WTC11 (cell line): ENCODE results near the gene LMO2. TPM values are rescaled to one million over a fixed set of nuclear protein-coding genes. Genes with fewer than 3 reads are reported as not detected.

ENCODE experiments used
- ATAC-seq: fragments of 200-7000 bp; cut with Tn5 transposase; 2 replicates; pipeline ENCODE4 v1.10.0; 2021; ENCODE audit warnings: mild to moderate bottlenecking, moderate library complexity
- CTCF ChIA-PET: fragments of 300-600 bp; sonication (Branson Sonifier 250); formaldehyde crosslinking; loops from one replicate; lab custom pipeline; 2021; ENCODE audit warnings: antibody characterized with exemption; lab: Charles Lee
- POLR2A ChIA-PET: fragments of 350-600 bp; sonication (Branson Sonifier 250); formaldehyde crosslinking; loops from one replicate; lab custom pipeline; 2021; ENCODE audit warnings: antibody characterized with exemption; lab: Charles Lee
- DNase-seq: peaks from one replicate; pipeline ENCODE4 v3.0.0; 2021; ENCODE audit warnings: low spot score
- H3K27ac Mint-ChIP-seq: 2 replicates; pipeline ENCODE4 v1.8.0; 2021; ENCODE audit warnings: mixed read lengths
- H3K27me3 Mint-ChIP-seq: 2 replicates; pipeline ENCODE4 v1.8.0; 2021; ENCODE audit warnings: low read depth, mild to moderate bottlenecking, moderate library complexity, mixed read lengths
- H3K36me3 Mint-ChIP-seq: 2 replicates; pipeline ENCODE4 v1.8.0; 2021; ENCODE audit warnings: mixed read lengths
- H3K4me1 Mint-ChIP-seq: 2 replicates; pipeline ENCODE4 v1.8.0; 2022; ENCODE audit warnings: mixed read lengths
- H3K4me3 Mint-ChIP-seq: 2 replicates; pipeline ENCODE4 v1.8.0; 2021; ENCODE audit warnings: mild to moderate bottlenecking, moderate library complexity, mixed read lengths
- H3K9me3 Mint-ChIP-seq: 2 replicates; pipeline ENCODE4 v1.8.0; 2021; ENCODE audit warnings: mixed read lengths
- AFF4 ChIP-seq: sonication (generic); formaldehyde crosslinking; IDR thresholded peaks from 2 replicates; pipeline ENCODE4 v1.8.1; 2023; ENCODE audit warnings: mild to moderate bottlenecking, missing genetic modification reagents, borderline replicate concordance
- CDX4 ChIP-seq: fragments of 250-450 bp; sonication (Bioruptor Pico); IDR thresholded peaks from 2 replicates; pipeline ENCODE4 v1.9.0; 2021; ENCODE audit warnings: moderate library complexity, mild to moderate bottlenecking, inconsistent platforms, borderline replicate concordance
- CREB1 ChIP-seq: sonication (generic); formaldehyde crosslinking; IDR thresholded peaks from 2 replicates; pipeline ENCODE4 v1.8.0; 2023; ENCODE audit warnings: mild to moderate bottlenecking, missing genetic modification reagents
- KAT7 ChIP-seq: sonication (generic); formaldehyde crosslinking; IDR thresholded peaks from 2 replicates; pipeline ENCODE4 v1.8.1; 2023; ENCODE audit warnings: missing genetic modification reagents, mild to moderate bottlenecking, borderline replicate concordance
- MYBL2 ChIP-seq: sonication (generic); formaldehyde crosslinking; IDR thresholded peaks from 2 replicates; pipeline ENCODE4 v1.8.1; 2023; ENCODE audit warnings: mild to moderate bottlenecking, moderate library complexity, missing genetic modification reagents
- NFYB ChIP-seq: sonication (generic); formaldehyde crosslinking; conservative IDR thresholded peaks from 2 replicates; pipeline ENCODE4 v1.8.0; 2022; ENCODE audit warnings: low read depth, missing genetic modification reagents
- SMAD4 ChIP-seq: sonication (generic); formaldehyde crosslinking; IDR thresholded peaks from 2 replicates; pipeline ENCODE4 v1.8.0; 2022; ENCODE audit warnings: mild to moderate bottlenecking, missing genetic modification reagents
- TEAD4 ChIP-seq: sonication (generic); formaldehyde crosslinking; IDR thresholded peaks from 2 replicates; pipeline ENCODE4 v1.8.0; 2022; ENCODE audit warnings: mild to moderate bottlenecking, missing genetic modification reagents
- TP53 ChIP-seq: sonication (generic); formaldehyde crosslinking; IDR thresholded peaks from 2 replicates; pipeline ENCODE4 v1.8.1; 2023; ENCODE audit warnings: mild to moderate bottlenecking, missing genetic modification reagents
- ZNF263 ChIP-seq: sonication (generic); formaldehyde crosslinking; IDR thresholded peaks from 2 replicates; pipeline ENCODE4 v1.8.1; 2022; ENCODE audit warnings: low read depth, mild to moderate bottlenecking, moderate library complexity, missing genetic modification reagents
- total RNA-seq: library from RNA; stranded (reverse); gene quantifications from 3 replicates; pipeline ENCODE4 v1.2.3, GENCODE V29; 2021
- TF ChIP-seq, protein P1 (sequence below): sonication (generic); formaldehyde crosslinking; IDR thresholded peaks from 2 replicates; pipeline ENCODE4 v1.8.0; 2022; ENCODE audit warnings: mild to moderate bottlenecking, missing genetic modification reagents
- TF ChIP-seq, protein P2 (sequence below): sonication (generic); formaldehyde crosslinking; IDR thresholded peaks from 2 replicates; pipeline ENCODE4 v1.8.0; 2023; ENCODE audit warnings: mild to moderate bottlenecking, missing genetic modification reagents
- TF ChIP-seq, protein P3 (sequence below): sonication (generic); formaldehyde crosslinking; IDR thresholded peaks from 2 replicates; pipeline ENCODE4 v1.8.1; 2023; ENCODE audit warnings: mild to moderate bottlenecking, moderate library complexity, missing genetic modification reagents

The LMO2 gene
- total RNA-seq, 1 experiment from 2014 or later: 3.4 TPM

DNA sequence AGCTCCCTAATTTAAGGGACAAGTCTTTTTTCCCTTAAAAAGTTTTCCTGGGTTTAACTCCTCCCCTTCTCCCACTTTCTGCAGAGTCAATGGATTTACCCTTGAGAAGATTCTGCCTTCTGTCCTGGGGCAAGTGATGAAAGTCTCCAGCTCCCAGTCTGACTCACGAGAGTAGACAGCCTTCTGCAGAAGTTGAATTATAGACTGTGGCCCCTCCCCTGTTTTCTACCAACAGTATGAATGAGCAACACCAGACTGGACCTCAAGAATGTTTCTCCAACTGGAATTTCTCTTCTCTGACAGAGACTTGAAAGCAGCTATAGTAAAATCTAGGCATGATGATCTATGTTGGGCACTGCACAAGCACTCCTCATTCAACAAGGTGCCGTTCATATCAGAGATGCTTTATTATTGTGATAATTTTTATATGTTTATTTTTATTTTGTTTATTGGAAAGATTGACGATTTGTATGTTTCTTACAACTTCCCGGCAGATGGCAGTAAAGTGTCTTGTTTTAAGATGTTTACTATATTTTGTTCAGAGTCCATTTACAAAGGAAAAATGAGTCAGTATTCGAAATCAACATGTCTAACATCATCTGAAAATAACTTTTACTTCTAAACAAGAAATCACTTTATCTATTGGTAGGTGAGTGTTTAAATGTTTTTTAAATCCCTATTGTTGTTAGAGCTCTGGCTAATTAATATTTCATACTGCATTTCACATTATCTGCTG, 56.6 kb downstream of the LMO2 start:
- ATAC-seq: no peak
- no peaks in the 10 kb centered on the region for H3K9me3 Mint-ChIP-seq
- no peaks in the 10 kb centered on the region for H3K4me1 Mint-ChIP-seq
- no peak overlapping the region for H3K4me3 Mint-ChIP-seq
- H3K36me3 Mint-ChIP-seq: no peaks in the 10 kb centered on the region
- ChIA-PET CTCF (interaction anchor here (1.6 to 2.6 kb wide), 2 partner anchors 27 to 153 kb away, joined by 9 to 13 read pairs; no protein-coding TSS in a partner anchor), POLR2A (no interaction called here)
- H3K27me3 Mint-ChIP-seq: peaks cover 3% of the 10 kb centered on the region; the same call in 1 of the 2 replicates
- no peak overlapping the region for H3K27ac Mint-ChIP-seq
- TF ChIP-seq CDX4 (CRISPR knock-in tag): no peak
- TF ChIP-seq, protein P1, sequence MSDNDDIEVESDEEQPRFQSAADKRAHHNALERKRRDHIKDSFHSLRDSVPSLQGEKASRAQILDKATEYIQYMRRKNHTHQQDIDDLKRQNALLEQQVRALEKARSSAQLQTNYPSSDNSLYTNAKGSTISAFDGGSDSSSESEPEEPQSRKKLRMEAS: no peak
- TF ChIP-seq, protein P2, sequence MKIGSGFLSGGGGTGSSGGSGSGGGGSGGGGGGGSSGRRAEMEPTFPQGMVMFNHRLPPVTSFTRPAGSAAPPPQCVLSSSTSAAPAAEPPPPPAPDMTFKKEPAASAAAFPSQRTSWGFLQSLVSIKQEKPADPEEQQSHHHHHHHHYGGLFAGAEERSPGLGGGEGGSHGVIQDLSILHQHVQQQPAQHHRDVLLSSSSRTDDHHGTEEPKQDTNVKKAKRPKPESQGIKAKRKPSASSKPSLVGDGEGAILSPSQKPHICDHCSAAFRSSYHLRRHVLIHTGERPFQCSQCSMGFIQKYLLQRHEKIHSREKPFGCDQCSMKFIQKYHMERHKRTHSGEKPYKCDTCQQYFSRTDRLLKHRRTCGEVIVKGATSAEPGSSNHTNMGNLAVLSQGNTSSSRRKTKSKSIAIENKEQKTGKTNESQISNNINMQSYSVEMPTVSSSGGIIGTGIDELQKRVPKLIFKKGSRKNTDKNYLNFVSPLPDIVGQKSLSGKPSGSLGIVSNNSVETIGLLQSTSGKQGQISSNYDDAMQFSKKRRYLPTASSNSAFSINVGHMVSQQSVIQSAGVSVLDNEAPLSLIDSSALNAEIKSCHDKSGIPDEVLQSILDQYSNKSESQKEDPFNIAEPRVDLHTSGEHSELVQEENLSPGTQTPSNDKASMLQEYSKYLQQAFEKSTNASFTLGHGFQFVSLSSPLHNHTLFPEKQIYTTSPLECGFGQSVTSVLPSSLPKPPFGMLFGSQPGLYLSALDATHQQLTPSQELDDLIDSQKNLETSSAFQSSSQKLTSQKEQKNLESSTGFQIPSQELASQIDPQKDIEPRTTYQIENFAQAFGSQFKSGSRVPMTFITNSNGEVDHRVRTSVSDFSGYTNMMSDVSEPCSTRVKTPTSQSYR (CRISPR knock-in tag): no peak
- no peak for TF ChIP-seq NFYB
- TF ChIP-seq MYBL2: no peak
- TF ChIP-seq AFF4: no peak
- TF ChIP-seq TEAD4: no peak
- no peak for TF ChIP-seq SMAD4 (CRISPR knock-in tag)
- TF ChIP-seq KAT7: no peak
- no peak for DNase-seq

DNA sequence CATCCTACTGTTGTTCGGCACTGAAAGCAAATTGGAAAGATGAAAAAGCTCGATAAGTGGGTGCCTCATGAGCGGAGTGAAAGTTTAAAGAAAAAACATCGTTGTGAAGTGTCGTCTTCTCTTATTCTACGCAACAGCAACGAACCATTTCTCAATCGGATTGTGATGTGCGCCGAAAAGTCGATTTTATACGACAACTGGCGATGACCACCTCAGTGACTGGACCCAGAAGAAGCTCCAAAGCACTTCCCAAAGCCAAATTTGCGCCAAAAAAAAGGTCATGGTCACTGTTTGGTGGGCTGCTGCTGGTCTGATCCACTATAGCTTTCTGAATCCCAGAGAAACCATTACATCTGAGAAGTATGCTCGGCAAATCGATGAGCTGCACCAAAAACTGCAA, 59.2 kb downstream of the LMO2 start:
- no peaks in the 10 kb centered on the region for H3K9me3 Mint-ChIP-seq
- H3K36me3 Mint-ChIP-seq: no peaks in the 10 kb centered on the region
- ChIA-PET POLR2A (no interaction called here), CTCF (interaction anchor here (0.9 to 9.0 kb wide), 2 partner anchors 26 to 116 kb away, joined by 3 to 131 read pairs; no protein-coding TSS in a partner anchor)
- no peaks in the 10 kb centered on the region; the same call in 1 of the 2 replicates for H3K4me1 Mint-ChIP-seq
- ATAC-seq (no peak), DNase-seq (no peak)
- no peak overlapping the region for H3K4me3 Mint-ChIP-seq
- H3K27ac Mint-ChIP-seq: no peak overlapping the region
- no peak for TF ChIP-seq SMAD4 (CRISPR knock-in tag)
- TF ChIP-seq, protein P3, sequence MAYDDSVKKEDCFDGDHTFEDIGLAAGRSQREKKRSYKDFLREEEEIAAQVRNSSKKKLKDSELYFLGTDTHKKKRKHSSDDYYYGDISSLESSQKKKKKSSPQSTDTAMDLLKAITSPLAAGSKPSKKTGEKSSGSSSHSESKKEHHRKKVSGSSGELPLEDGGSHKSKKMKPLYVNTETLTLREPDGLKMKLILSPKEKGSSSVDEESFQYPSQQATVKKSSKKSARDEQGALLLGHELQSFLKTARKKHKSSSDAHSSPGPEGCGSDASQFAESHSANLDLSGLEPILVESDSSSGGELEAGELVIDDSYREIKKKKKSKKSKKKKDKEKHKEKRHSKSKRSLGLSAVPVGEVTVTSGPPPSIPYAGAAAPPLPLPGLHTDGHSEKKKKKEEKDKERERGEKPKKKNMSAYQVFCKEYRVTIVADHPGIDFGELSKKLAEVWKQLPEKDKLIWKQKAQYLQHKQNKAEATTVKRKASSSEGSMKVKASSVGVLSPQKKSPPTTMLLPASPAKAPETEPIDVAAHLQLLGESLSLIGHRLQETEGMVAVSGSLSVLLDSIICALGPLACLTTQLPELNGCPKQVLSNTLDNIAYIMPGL (CRISPR knock-in tag): no peak
- no peak for TF ChIP-seq CREB1
- TF ChIP-seq TP53 (CRISPR knock-in tag): no peak
- no peak for TF ChIP-seq ZNF263
- peaks cover 24% of the 10 kb centered on the region for H3K27me3 Mint-ChIP-seq
